Panc1 (cell line): ENCODE measurements around the gene SLC8B1. TPM values are rescaled to one million over a fixed set of nuclear protein-coding genes. Genes with fewer than 3 reads are reported as not detected.

Experiments
- ATAC-seq: fragments of 200-7000 bp; cut with Tn5 transposase; 2 replicates; pipeline ENCODE4 v1.9.1; 2020; ENCODE audit warnings: mild to moderate bottlenecking, moderate library complexity
- BruUV-seq: library from RNA; stranded (reverse); fragments of 400-500 nt; replicated peaks from 2 replicates; lab custom pipeline; 2021; lab: Mats Ljungman, UMichigan
- CTCF ChIA-PET: fragments of 300-600 bp; sonication (Branson Sonifier 250); formaldehyde crosslinking; loops from one replicate; lab custom pipeline; 2022; ENCODE audit warnings: antibody characterized with exemption; lab: Charles Lee
- POLR2A ChIA-PET: fragments of 300-600 bp; sonication (Branson Sonifier 250); formaldehyde crosslinking; loops from one replicate; lab custom pipeline; 2022; ENCODE audit warnings: antibody characterized with exemption; lab: Charles Lee
- DNase-seq: peaks from one replicate; pipeline ENCODE4 v3.0.0-alpha.2; 2010; ENCODE audit warnings: low read depth, low spot score
- H3K27ac ChIP-seq: 2 replicates; pipeline ENCODE4 v1.5.1; 2011; ENCODE audit warnings: mild to moderate bottlenecking, low read length, inconsistent platforms
- H3K27me3 ChIP-seq: fragments of 200-500 bp; sonication (Bioruptor generic); 2 replicates; pipeline ENCODE4 v1.6.0; 2014; ENCODE audit warnings: low read length, inconsistent platforms; ENCODE audit not compliant: control insufficient read depth, insufficient read depth
- H3K36me3 ChIP-seq: fragments of 200-500 bp; sonication (Bioruptor generic); 2 replicates; pipeline ENCODE4 v1.5.1; 2014; ENCODE audit warnings: inconsistent platforms, mild to moderate bottlenecking, low read length, moderate library complexity; ENCODE audit not compliant: control insufficient read depth, insufficient read depth
- H3K4me1 ChIP-seq: 2 replicates; pipeline ENCODE4 v1.5.1; 2011; ENCODE audit warnings: inconsistent platforms, mild to moderate bottlenecking, low read length, moderate library complexity; ENCODE audit not compliant: control insufficient read depth, insufficient read depth
- H3K4me3 ChIP-seq, 2 experiments: 2 replicates each; pipeline ENCODE4 v1.5.1; 2011 to 2012; ENCODE audit warnings: low read depth in 2 of 2, low read length in 2 of 2, mild to moderate bottlenecking in 2 of 2, inconsistent platforms in 1 of 2, moderate library complexity in 1 of 2
- H3K9me3 ChIP-seq: fragments of 200-500 bp; sonication (Bioruptor generic); 2 replicates; pipeline ENCODE4 v1.5.1; 2014; ENCODE audit warnings: low read depth, mild to moderate bottlenecking, inconsistent platforms, low read length, moderate library complexity; ENCODE audit not compliant: control insufficient read depth, insufficient read depth
- POLR2AphosphoS5 ChIP-seq: IDR thresholded peaks from 2 replicates; pipeline ENCODE4 v1.6.1; 2012; ENCODE audit warnings: mild to moderate bottlenecking, low read depth, low read length, moderate library complexity
- SIN3A ChIP-seq: IDR thresholded peaks from 2 replicates; pipeline ENCODE4 v1.6.1; 2012; ENCODE audit warnings: low read depth, mild to moderate bottlenecking, low read length, moderate library complexity, borderline replicate concordance; ENCODE audit not compliant: insufficient read depth
- TCF7L2 ChIP-seq: IDR thresholded peaks from 2 replicates; pipeline ENCODE4 v1.6.1; 2011; ENCODE audit warnings: mild to moderate bottlenecking, low read depth, low read length, inconsistent platforms
- in situ Hi-C: cut with HindIII; loops from 2 replicates; pipeline ENCODE4 v1.10.0; 2016; ENCODE audit warnings: low sequenced_read_pairs, low pct_unique_long_range_greater_than_20kb
- intact Hi-C: fragments of 100-400 bp; cut with micrococcal nuclease; formaldehyde crosslinking; loops from one replicate; pipeline ENCODE4 v1.10.0; 2022; ENCODE audit not compliant: unreplicated experiment
- total RNA-seq: library from RNA; stranded (reverse); gene quantifications from one replicate; pipeline ENCODE4 v1.2.1, GENCODE V29; 2021; ENCODE audit not compliant: unreplicated experiment
- TF ChIP-seq, protein P1 (sequence below), 2 experiments: IDR thresholded peaks; 2 replicates each; pipeline ENCODE4 v1.6.1; 2011 to 2012; ENCODE audit warnings: low read depth in 2 of 2, control low read depth in 1 of 2, low read length in 1 of 2, mild to moderate bottlenecking in 1 of 2, moderate library complexity in 1 of 2; ENCODE audit not compliant: insufficient read depth in 1 of 2
- TF ChIP-seq, protein P2 (sequence below): fragments of 450-650 bp; IDR thresholded peaks from 2 replicates; pipeline ENCODE4 v1.5.1; 2017; ENCODE audit warnings: mild to moderate bottlenecking

Gene SLC8B1
- total RNA-seq, 1 experiment from 2014 or later: 26.7 TPM

DNA sequence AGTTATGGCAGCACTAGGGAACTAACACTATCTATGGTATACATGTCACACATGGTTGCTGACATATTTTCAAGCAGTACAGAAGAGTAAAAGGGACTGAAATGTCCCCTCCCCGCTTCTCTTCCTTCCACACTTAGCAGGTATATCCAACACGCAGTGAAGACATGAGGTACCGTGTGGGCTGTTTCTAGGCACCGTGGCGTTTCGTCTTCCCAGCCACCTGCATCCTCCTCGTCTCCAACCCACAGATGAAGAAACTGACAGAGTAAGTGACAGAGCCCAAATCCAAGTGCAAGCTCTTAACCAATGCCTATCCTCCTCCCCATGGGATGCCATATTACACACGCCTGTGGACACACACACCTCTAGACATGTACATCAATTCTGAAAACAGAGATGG, 32.4 kb downstream of the SLC8B1 start:
- intact Hi-C loops (no loop called here), in situ Hi-C loops (no loop called here)
- no peak for ATAC-seq

DNA sequence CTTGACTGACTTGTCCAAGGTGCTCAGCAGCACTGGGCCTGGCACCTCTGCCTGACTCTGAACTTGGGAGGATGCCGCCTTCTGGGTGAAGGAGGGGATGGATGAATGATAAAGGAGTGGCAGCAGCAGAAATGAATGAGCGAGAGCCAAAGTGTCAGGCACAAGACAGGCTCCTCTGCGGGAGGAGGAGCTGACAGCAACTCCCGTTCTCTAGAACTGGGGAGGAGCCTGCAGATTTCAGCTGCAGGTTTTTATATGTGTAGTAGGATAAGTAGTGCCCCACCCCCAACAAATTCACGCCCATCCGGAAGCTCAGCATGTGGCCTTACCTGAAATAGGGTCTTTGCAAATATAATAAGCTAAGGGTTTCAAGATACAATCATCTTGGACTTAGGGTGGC, 33.1 kb downstream of the SLC8B1 start:
- no peaks in the 10 kb centered on the region for H3K9me3 ChIP-seq
- in situ Hi-C loops (no loop called here), intact Hi-C loops (no loop called here)
- H3K27ac ChIP-seq: no peak overlapping the region
- DNase-seq (no peak), ATAC-seq (no peak)
- H3K4me3 ChIP-seq: no peak overlapping the region
- CTCF ChIA-PET: no interaction called here
- no peaks in the 10 kb centered on the region for H3K27me3 ChIP-seq
- POLR2A ChIA-PET: no interaction called here
- no TSS peak for BruUV-seq
- peaks cover 8% of the 10 kb centered on the region for H3K4me1 ChIP-seq
- no peaks in the 10 kb centered on the region for H3K36me3 ChIP-seq
- TF ChIP-seq, protein P1, sequence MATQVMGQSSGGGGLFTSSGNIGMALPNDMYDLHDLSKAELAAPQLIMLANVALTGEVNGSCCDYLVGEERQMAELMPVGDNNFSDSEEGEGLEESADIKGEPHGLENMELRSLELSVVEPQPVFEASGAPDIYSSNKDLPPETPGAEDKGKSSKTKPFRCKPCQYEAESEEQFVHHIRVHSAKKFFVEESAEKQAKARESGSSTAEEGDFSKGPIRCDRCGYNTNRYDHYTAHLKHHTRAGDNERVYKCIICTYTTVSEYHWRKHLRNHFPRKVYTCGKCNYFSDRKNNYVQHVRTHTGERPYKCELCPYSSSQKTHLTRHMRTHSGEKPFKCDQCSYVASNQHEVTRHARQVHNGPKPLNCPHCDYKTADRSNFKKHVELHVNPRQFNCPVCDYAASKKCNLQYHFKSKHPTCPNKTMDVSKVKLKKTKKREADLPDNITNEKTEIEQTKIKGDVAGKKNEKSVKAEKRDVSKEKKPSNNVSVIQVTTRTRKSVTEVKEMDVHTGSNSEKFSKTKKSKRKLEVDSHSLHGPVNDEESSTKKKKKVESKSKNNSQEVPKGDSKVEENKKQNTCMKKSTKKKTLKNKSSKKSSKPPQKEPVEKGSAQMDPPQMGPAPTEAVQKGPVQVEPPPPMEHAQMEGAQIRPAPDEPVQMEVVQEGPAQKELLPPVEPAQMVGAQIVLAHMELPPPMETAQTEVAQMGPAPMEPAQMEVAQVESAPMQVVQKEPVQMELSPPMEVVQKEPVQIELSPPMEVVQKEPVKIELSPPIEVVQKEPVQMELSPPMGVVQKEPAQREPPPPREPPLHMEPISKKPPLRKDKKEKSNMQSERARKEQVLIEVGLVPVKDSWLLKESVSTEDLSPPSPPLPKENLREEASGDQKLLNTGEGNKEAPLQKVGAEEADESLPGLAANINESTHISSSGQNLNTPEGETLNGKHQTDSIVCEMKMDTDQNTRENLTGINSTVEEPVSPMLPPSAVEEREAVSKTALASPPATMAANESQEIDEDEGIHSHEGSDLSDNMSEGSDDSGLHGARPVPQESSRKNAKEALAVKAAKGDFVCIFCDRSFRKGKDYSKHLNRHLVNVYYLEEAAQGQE (IDR thresholded peaks at IDR 0.05; ENCODE audit: insufficient read depth in 1 of 2, low read depth in 2 of 2, low read length in 1 of 2): no peak
- TF ChIP-seq POLR2AphosphoS5: no peak
- no peak for TF ChIP-seq TCF7L2
- TF ChIP-seq, protein P2, sequence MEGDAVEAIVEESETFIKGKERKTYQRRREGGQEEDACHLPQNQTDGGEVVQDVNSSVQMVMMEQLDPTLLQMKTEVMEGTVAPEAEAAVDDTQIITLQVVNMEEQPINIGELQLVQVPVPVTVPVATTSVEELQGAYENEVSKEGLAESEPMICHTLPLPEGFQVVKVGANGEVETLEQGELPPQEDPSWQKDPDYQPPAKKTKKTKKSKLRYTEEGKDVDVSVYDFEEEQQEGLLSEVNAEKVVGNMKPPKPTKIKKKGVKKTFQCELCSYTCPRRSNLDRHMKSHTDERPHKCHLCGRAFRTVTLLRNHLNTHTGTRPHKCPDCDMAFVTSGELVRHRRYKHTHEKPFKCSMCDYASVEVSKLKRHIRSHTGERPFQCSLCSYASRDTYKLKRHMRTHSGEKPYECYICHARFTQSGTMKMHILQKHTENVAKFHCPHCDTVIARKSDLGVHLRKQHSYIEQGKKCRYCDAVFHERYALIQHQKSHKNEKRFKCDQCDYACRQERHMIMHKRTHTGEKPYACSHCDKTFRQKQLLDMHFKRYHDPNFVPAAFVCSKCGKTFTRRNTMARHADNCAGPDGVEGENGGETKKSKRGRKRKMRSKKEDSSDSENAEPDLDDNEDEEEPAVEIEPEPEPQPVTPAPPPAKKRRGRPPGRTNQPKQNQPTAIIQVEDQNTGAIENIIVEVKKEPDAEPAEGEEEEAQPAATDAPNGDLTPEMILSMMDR: no peak
- no peak for TF ChIP-seq SIN3A

More for the DNA sequence above, 32.4 kb downstream of the SLC8B1 start:
- Histone ChIP-seq H3K4me3 (no peak overlapping the region), H3K27ac (no peak overlapping the region), H3K27me3 (no peaks in the 10 kb centered on the region), H3K36me3 (no peaks in the 10 kb centered on the region), H3K9me3 (no peaks in the 10 kb centered on the region), H3K4me1 (peaks cover 8% of the 10 kb centered on the region)
- DNase-seq: no peak
- POLR2A ChIA-PET: no interaction called here
- CTCF ChIA-PET: no interaction called here
- no TSS peak for BruUV-seq
- no peak for TF ChIP-seq SIN3A
- TF ChIP-seq, protein P1 (IDR thresholded peaks at IDR 0.05; ENCODE audit: insufficient read depth in 1 of 2, low read depth in 2 of 2, low read length in 1 of 2): no peak
